Kidney (tissue), 14 donors: Measurements from ENCODE around the gene EIF2S3B. TPM values are rescaled to one million over a fixed set of nuclear protein-coding genes. Genes with fewer than 3 reads are reported as not detected.

ENCODE experiments used
- DNase-seq, 5 donors: peaks; one replicate each; pipeline ENCODE4 v3.0.0-alpha.2; 2013 to 2020
- FAIRE-seq: peaks from 2 replicates; lab custom pipeline; 2012; peaks lifted over from hg19 to GRCh38; lab: Jason Lieb, UNC
- H3K27ac ChIP-seq, 2 donors: one replicate each; pipeline ENCODE4 v1.7.0; 2013; ENCODE audit warnings: low read depth in 2 of 2, low read length in 2 of 2, inconsistent platforms in 1 of 2
- H3K27me3 ChIP-seq: one replicate; pipeline ENCODE4 v1.7.1; 2013; ENCODE audit warnings: low read length, inconsistent platforms; ENCODE audit not compliant: control insufficient read depth, insufficient read depth
- H3K36me3 ChIP-seq, 3 donors: one replicate each; pipeline versions ENCODE4 v1.7.0 to v1.7.1; 2013; ENCODE audit warnings: low read length in 3 of 3, control low read depth in 1 of 3, inconsistent platforms in 1 of 3; ENCODE audit not compliant: insufficient read depth in 3 of 3, control insufficient read depth in 2 of 3
- H3K4me1 ChIP-seq, 3 donors: one replicate each; pipeline versions ENCODE4 v1.7.0 to v1.7.1; 2013; ENCODE audit warnings: low read length in 3 of 3, inconsistent platforms in 1 of 3, low read depth in 1 of 3; ENCODE audit not compliant: control insufficient read depth in 2 of 3, insufficient read depth in 2 of 3
- H3K4me3 ChIP-seq, 3 donors: one replicate each; pipeline versions ENCODE4 v1.7.0 to v1.8.1; 2013; ENCODE audit warnings: low read length in 3 of 3, control low read depth in 1 of 3, inconsistent platforms in 1 of 3
- H3K9ac ChIP-seq, 3 donors: one replicate each; pipeline versions ENCODE4 v1.7.0 to v1.7.1; 2013; ENCODE audit warnings: low read length in 3 of 3, control low read depth in 1 of 3, inconsistent platforms in 1 of 3
- H3K9me3 ChIP-seq, 3 donors: one replicate each; pipeline versions ENCODE4 v1.7.0 to v1.7.1; 2013; ENCODE audit warnings: low read length in 3 of 3, control low read depth in 1 of 3, inconsistent platforms in 1 of 3; ENCODE audit not compliant: control insufficient read depth in 2 of 3, insufficient read depth in 1 of 3
- intact Hi-C: fragments of 100-400 bp; cut with DNase I; formaldehyde crosslinking; loops from one replicate; pipeline ENCODE4 v1.11.1; 2022
- polyA plus RNA-seq: library from polyadenylated mRNA; stranded (reverse); fragments of 350-450 nt; fragmentation: Illumina TruSeq; extraction: RNeasy Lipid Tissue Mini Kit (QIAGEN cat#74804); gene quantifications from one replicate; pipeline ENCODE4 v1.2.3, GENCODE V29; 2014; ENCODE audit warnings: low read depth, low replicate concordance; ENCODE audit not compliant: insufficient read depth
- total RNA-seq: library from RNA; stranded (reverse); fragmentation: NEBNext Ultra II Directional; extraction: Animal tissue kit (Norgen Biotek cat#: 25700); gene quantifications from one replicate; pipeline ENCODE4 v1.2.1, GENCODE V29; 2021
- TF ChIP-seq, protein P1 (sequence below): IDR thresholded peaks from 3 replicates; pipeline ENCODE4 v1.5.1; 2012; ENCODE audit warnings: mild to moderate bottlenecking, moderate library complexity, borderline replicate concordance; ENCODE audit not compliant: insufficient read depth; ENCODE audit errors: extremely low read depth
- donor health status: control.
- donor health status: control.
- donor health status: control.
- donor health status: control.
- donor health status: control.
- donor health status: DM: yes; HTN: yes; CAD: no.
- donor health status: Normal renal cell carcinoma (clear cell type).

The EIF2S3B gene
- total and polyA plus RNA-seq, 2 donors from 2014 or later = 1.5 TPM; not detected in 1

DNA sequence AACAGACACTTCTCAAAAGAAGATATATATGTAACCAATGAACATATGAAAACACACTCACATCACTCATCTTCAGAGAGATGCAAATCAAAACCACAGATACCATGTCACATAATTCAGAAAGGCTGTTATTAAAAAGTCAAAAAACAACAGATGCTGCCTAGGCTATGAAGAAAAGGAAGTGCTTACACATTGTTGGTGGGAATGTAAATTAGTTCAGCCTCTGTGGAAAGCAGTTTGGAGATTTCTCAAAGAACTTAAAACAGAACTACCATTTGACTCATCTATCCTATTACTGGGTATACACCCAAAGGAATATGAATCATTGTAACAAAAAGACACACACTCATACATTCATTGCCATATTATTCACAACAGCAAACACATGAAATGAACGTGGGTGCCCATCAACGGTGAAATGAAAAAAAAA is 35.1 kb downstream of the EIF2S3B start:
- FAIRE-seq (no peak), DNase-seq (no peak)
- Histone ChIP-seq H3K4me3 (no peak overlapping the region), H3K36me3 (no peaks in the 10 kb centered on the region), H3K27ac (no peak overlapping the region), H3K4me1 (no peaks in the 10 kb centered on the region), H3K27me3 (no peaks in the 10 kb centered on the region), H3K9me3 (no peaks in the 10 kb centered on the region), H3K9ac (no peak overlapping the region)
- TF ChIP-seq, protein P1, sequence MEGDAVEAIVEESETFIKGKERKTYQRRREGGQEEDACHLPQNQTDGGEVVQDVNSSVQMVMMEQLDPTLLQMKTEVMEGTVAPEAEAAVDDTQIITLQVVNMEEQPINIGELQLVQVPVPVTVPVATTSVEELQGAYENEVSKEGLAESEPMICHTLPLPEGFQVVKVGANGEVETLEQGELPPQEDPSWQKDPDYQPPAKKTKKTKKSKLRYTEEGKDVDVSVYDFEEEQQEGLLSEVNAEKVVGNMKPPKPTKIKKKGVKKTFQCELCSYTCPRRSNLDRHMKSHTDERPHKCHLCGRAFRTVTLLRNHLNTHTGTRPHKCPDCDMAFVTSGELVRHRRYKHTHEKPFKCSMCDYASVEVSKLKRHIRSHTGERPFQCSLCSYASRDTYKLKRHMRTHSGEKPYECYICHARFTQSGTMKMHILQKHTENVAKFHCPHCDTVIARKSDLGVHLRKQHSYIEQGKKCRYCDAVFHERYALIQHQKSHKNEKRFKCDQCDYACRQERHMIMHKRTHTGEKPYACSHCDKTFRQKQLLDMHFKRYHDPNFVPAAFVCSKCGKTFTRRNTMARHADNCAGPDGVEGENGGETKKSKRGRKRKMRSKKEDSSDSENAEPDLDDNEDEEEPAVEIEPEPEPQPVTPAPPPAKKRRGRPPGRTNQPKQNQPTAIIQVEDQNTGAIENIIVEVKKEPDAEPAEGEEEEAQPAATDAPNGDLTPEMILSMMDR = no peak
- intact Hi-C loops = no loop called here

DNA sequence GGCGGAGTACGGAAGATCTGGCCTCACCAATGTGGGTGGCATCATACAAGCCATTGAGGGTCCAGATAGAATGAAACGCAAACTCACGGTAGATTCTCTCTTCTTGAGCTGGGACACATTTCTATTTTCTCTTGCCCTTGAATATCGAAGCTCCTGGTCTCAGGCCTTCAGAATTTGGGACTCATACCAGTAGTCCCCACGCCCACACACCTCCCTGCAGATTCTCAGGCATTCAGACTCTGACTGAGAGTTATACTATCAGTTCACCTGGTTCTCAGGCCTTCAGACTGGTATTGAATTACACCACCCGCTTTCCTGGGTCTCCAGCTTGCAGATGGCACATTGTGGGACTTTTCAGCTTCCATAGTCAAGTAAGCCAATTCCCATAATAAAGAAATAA is 37.8 kb downstream of the EIF2S3B start:
- H3K4me1 ChIP-seq = no peaks in the 10 kb centered on the region
- DNase-seq (no peak), FAIRE-seq (no peak)
- intact Hi-C loops = no loop called here
- H3K27me3 ChIP-seq = no peaks in the 10 kb centered on the region
- no peaks in the 10 kb centered on the region for H3K36me3 ChIP-seq
- no peak overlapping the region for H3K9ac ChIP-seq
- TF ChIP-seq, protein P1 = no peak
- H3K9me3 ChIP-seq = no peaks in the 10 kb centered on the region
- no peak overlapping the region for H3K4me3 ChIP-seq
- H3K27ac ChIP-seq = no peak overlapping the region

DNA sequence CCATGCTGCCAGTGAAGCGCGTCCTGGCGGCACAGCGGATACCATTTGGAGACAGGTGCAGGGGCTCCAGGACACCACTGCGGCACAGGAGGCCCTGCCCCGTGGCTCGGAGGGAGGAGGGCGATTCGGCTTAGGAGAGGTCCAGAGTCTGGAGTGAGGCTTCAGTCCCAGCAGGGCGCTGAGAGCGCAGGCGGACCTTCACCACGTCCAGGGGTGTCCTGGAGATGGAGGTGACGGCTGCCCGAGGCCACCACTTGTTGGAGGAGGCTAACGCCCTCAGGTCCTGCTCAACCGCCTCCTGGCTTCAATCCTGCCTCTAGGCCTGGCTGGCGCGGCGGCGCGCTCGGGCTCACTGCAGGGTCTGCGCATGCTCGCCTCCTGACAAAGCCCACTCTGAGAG is 45.7 kb downstream of the EIF2S3B start:
- TF ChIP-seq, protein P1 = no peak
- Histone ChIP-seq H3K9ac (no peak overlapping the region), H3K27ac (no peak overlapping the region), H3K4me3 (no peak overlapping the region), H3K9me3 (peaks cover 0 to 4% (median 0%) of the 10 kb centered on the region in 3 donors), H3K36me3 (no peaks in the 10 kb centered on the region), H3K27me3 (no peaks in the 10 kb centered on the region), H3K4me1 (no peaks in the 10 kb centered on the region)
- intact Hi-C loops = loop anchor here (10.0 kb wide), 1 partner anchor 227 kb away; no protein-coding TSS in a partner anchor
- peak in 1 of 5 donors; percentile 54 for DNase-seq
- no peak for FAIRE-seq

DNA sequence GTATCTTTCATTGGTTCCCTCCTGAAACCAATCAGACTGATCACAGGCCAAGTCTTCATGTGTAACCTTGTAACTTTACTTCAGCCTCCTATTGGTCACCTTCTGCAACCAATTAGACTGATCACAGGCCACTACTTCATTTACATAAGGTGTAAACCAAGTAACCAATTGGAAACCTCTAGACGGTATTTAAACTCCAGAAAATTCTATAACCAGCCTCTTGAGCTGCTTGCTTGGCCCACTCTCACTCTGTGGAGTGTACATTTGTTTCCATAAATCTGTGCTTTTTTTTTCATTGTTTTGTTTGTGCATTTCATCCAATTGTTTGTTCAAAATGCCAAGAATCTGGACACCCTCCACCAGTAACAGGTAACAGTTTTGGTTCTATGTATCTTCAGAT is 47.5 kb downstream of the EIF2S3B start:
- no peak overlapping the region for H3K27ac ChIP-seq
- FAIRE-seq = no peak
- intact Hi-C loops = loop anchor here (10.0 kb wide), 1 partner anchor 228 kb away; no protein-coding TSS in a partner anchor

More for the DNA sequence above, 47.5 kb downstream of the EIF2S3B start:
- TF ChIP-seq, protein P1 = no peak
- Histone ChIP-seq H3K36me3 (no peaks in the 10 kb centered on the region), H3K4me1 (no peaks in the 10 kb centered on the region), H3K4me3 (no peak overlapping the region), H3K27me3 (no peaks in the 10 kb centered on the region), H3K9me3 (peaks cover 0 to 4% (median 0%) of the 10 kb centered on the region in 3 donors), H3K9ac (no peak overlapping the region)
- DNase-seq = no peak
